Hematopoietic multipotent progenitor cell treated with erythropoietin and hydrocortisone succinate and interleukin-3 and kit ligand, for 6 days (in vitro differentiated cells): ENCODE measurements around the gene GPR150.
"Not testable (repeated sequence)": the region's sequence is repeated elsewhere in the genome, so short reads cannot be mapped to it uniquely, and the experiment has no call there.

Source experiments
- DNase-seq: peaks from one replicate; pipeline ENCODE4 v3.0.0-alpha.2; 2015

Gene GPR150

GRCh38 chr5:95626701-95627100 lies 6.8 kb downstream of the GPR150 start:
- DNase-seq: no peak

DNA sequence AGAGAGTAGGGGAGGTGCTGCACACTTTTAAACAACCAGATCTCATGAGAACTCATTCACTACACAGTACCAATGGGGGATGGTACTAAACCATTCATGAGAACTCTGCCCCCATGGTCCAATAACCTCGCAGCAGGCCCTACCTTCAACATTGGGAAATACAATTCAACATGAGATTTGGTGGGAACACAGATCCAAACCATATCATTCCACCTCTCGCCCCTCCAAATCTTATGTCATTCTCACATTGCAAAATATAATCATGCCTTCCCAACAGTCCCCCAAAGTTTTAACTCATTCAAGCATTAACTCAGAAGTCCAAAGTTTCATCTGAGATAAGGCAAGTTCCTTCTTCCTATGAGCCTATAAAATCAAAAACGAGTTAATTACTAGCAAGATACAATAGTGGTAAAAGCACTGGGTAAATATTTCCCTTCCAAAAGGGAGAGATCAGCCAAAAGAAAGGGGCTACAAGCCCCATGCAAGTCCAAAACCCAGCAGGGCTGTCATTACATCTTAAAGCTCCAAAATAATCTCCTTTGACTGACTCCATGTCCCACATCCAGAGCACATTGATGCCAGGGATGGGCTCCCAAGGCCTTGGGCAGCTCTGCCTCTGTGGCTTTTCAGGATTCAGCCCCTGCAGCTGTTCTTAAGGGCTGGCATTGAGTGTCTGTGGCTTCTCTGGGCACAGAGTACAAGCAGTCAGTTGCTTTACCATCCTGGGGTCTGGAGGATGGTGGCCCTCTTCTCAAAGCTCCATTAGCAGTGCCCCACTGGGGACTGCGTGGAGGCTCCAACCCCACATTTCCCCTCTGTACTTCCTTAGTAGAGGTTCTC lies 8.3 kb downstream of the GPR150 start:
- no peak for DNase-seq

DNA sequence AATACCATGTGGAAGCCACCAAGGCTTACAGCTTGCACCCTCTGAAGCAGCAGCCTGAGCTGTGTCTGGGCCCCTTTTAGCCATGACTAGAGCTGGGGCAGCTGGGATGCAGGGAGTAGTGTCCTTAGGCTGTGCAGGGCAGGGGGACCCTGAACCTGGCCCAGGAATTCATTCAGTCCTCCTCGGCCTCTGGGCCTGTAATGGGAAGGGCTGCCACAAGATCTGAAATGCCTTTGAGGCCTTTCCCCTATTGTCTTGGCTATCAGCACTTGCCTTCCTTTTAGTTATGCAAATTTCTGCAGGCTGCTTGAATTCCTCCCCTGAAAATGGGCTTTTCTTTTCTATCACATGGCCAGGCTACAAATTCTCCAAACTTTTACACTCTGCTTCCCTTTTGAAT lies 9.0 kb downstream of the GPR150 start:
- no peak for DNase-seq

DNA sequence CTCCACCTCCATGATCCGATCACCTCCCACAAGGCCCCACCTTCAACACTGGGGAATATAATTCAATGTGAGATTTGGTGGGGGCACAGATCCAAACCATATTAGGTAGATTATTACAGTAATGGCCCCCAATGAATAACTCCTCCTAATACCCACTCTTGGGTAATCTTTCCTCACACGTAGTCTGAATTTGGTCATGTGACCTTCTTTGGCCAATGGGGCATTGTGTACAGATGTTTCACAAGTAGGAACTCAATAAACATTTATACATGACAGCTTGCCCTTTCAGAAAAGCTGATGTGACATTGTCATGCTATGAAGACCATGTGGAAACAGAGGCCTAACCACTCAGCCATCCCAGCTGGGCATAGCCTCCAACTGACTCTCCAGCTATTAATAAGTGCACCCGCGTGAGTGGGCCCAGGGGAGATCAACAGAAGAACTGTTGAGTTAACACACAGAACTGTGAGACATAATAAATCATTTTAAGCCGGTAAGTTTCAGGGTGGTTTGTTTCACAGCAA lies 10.6 kb downstream of the GPR150 start:
- no peak for DNase-seq

GRCh38 chr5:95631255-95631958 lies 11.5 kb downstream of the GPR150 start:
- peak; percentile 40 for DNase-seq

DNA sequence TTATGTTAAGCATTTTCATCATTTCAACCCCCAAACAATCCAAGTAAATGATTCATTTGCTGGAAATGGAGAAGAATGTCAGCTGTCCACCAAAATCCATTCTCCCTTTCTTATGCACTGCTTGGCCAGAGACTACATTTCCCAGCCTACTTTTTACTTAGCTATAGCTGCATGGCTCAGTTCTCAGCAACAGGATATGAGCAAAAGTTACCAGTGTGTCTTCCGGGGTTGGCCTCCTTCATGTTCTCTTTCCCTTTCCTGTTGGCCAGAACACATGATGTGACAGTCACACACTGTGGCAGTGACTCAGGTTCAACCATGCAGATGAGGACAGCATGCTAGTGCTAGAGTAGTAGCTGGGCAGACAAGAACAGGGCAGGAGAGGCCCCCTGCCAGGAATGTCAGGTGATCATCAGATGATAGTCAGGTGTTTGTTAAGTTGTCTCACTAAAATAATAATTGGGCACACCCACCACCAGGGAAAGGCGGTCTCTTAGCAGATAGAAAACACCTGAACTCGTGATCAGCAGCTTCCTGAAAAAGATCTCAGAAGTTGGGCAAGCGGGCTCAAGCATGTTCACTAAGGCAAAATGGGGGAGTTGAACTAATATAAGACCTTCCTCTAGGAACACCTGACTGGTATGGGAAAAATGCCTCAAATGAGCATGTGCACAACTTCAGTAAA lies 12.2 kb downstream of the GPR150 start:
- DNase-seq: peak; percentile 73

DNA sequence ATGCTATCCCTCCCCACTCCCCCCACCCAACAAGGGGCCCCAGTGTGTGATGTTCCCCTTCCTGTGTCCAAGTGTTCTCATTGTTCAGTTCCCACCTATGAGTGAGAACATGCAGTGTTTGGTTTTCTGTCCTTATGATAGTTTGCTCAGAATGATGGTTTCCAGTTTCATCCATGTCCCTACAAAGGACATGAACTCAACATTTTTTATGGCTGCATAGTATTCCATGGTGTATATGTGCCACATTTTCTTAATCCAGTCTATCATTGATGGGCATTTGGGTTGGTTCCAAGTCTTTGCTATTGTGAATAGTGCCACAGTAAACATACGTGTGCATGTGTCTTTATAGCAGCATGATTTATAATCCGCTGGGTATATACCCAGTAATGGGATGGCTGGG lies 13.1 kb downstream of the GPR150 start:
- DNase-seq: not testable (repeated sequence)

DNA sequence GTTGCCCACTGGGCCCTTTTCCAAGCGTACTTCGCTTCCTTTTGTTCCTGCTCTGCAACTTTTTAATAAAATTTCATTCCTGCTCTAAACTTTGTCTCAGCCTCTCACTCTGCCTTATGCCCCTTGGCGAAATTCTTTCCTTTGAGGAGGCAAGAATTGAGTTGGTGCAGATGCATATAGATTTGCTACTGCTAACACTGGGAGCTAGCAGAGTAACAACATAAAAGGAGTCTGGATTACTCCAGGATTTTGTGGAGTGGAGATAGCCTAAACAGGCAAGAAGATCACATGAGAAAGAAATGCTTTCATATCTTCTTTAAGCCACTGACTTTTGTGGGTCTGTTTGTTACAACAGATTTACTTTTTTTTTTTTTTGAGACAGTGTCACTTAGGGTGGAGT lies 13.8 kb downstream of the GPR150 start:
- DNase-seq: no peak

- DNase-seq: no peak
Observed at GRCh38 chr5:95634081-95634480, 14.2 kb downstream of the GPR150 start.

- DNase-seq: no peak
Observed at GRCh38 chr5:95638632-95639031, 18.7 kb downstream of the GPR150 start.

DNA sequence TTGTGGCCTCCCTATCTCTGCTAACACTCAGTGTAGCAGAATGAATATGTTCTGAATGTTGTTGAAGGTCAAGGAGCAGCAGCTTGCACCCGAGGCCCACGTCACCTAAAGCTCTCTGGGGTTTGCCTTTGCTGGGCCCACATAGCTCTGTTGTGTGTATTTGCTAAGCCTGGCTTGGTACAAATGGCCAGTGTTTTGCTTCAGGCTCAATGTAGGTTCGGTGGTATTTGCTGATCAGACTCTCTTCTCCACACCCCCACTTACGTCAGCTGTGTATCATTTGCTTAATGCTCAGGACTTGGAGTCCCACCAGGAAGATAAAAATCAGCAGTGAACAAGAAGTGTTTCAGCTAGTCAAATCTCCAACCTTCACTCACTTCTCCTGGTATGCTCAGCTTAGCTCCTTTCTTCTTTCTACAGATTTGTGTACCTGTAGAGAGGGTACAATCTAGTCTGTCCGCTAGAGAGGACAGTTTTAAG lies 21.9 kb downstream of the GPR150 start:
- DNase-seq: no peak

- DNase-seq: no peak
Observed at GRCh38 chr5:95643152-95643551, 23.3 kb downstream of the GPR150 start.

DNA sequence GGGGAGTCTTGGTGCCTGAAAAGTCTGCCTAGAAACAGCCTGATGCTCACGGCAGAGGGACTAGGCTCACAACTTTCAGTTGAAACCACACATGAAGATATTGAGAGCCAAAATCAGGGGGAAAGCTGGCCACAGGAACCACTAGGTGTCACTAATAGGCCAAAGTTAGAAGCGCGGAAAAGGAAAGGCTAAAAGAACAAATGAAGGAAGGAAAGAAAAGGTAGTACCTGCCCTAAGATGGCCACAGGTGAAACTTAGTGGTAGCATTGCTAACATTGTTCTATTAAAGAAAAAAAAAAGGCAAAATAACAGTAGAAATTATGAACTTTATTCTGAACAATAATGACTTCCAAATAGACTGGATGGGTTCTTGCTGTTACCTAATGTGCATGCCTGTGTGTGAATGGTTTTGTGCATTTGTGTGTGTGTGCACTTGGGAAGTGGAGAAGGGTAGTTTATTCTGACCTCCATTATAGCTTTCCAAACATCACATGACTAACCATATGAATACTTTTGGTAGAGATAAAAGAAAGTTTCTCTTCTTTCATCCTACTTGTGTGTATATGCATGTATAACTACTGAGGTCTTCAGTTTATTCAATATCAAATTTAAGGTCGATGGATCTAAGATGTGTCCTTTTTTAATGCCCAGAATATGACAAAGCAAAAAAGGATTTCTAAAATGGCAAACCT lies 24.6 kb downstream of the GPR150 start:
- DNase-seq: peak; percentile 88

- not testable (repeated sequence) for DNase-seq
Observed at GRCh38 chr5:95646226-95646568, 26.3 kb downstream of the GPR150 start.

DNA sequence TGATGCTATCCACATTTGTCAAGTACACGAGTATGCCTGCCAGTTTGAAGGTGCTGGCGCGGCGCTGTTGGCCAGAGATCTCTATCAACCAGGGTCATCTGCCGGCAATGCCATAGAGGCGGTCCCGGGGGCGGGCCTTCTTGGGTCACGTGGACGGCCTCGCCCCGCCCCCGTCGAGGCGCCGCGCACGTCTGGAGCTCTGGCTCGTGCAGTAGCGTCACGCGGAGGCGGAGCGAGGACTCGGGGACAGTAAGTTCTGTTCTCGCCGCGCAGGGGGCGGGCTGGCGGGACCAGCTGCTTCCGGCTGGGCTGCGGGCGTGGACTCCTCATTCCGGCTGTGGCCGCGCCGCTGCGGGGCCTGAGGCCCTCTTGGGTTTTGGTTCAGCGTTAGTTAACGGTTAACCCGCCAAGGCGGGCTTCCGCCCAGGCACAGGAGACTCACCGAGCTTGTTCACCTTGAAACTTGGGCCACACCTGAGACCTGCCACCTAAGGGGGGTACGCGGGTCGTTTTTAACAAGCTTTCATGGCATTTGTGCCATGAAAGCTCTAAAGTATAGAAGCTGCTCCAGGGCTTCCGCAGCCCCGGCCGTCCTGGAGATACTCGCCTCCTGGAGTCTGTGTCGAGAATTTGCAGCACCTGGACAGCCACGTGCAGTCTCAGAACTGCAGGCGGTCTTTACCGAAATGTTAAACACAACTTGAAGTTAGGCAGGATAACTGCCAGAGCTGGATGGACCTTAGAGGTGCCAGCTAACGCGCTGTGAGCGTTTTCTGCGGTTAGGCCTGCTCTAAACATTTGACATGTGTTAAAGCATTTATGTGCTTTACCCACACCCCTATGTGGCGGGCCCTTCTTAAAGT lies 26.9 kb downstream of the GPR150 start, which contains the start of gene RFESD:
TSS of gene RFESD (plus strand) at position 209 of the 863 bp plus-strand sequence. CDS start 5,495 bp downstream, outside the sequence.
- DNase-seq: peak; percentile 99

- DNase-seq: peak; percentile 95
Observed at GRCh38 chr5:95647886-95648860, 28.3 kb downstream of the GPR150 start.

- peak; percentile 46 for DNase-seq
Observed at GRCh38 chr5:95649274-95649673, 29.4 kb downstream of the GPR150 start.

- DNase-seq: peak; percentile 53
Observed at GRCh38 chr5:95649842-95650620, 30.1 kb downstream of the GPR150 start.

DNA sequence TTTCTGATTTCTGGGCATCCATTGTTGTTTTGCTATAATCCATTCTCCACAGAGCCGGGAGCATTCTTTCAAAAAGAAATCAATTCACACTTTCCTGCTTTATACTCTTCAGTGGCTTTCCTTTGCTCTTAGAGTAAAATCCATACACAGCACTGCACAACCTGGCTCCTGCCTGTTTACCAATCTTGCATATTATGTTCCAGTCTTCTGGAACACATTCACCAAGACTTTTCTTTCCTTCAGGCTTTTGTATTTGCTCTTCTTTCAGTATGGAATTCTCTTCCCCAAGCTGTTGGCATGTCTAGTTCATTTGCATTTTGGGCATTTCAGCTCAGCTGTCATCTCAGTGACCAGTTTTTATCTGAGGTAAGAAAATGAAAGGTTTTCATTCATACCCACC lies 33.0 kb downstream of the GPR150 start:
- DNase-seq: no peak

DNA sequence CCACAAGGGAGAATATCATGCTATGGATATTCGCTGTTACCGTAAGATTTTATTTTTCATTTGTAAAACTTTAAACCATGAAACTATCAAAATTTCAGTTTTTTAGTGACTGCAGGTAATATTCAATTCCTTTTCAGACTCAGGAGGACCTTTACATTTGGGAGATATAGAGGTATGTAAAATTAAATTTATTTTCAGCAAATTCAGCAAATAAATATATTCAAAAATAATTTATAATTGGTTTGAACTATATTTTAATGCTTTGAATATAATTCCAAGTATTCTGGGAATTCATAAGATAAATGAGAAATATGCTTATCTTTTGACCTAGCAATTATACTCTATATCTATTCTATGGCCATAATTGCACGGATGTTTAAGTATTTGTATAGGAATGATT lies 34.3 kb downstream of the GPR150 start:
- DNase-seq: no peak
